GM19372 (cell line): ENCODE results near the gene SPINDOC.

Source experiments
- ATAC-seq: cut with Tn5 transposase; IDR thresholded peaks from one replicate; pipeline ENCODE4 v1.9.1; 2021; ENCODE audit warnings: mild to moderate bottlenecking, low read depth, moderate library complexity; ENCODE audit not compliant: unreplicated experiment

SPINDOC gene

DNA sequence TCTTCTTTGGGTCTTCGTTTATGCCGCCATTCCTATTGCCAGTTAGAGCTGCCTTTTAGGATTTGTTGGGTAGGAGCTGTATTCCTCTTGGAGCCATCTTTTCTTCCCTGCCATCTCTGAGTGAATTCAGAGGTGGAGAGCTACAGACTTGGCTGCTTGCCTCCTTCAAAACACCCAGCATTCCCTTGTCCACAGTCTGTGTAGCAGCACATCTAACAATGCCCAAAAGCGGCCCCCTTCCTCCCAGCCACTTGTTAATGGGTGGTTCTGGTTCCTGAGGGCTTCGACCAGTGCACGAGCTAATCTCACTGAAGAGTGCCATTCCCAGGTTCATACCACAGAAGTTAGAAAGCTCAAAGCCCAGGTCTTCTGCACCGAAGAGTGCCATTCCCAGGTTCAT is 63.4 kb downstream of the SPINDOC start:
- ATAC-seq = no peak
